Measurements from ENCODE around the gene WDR62. TPM values are rescaled to one million over a fixed set of nuclear protein-coding genes. Genes with fewer than 3 reads are reported as not detected.

The WDR62 gene
- total and polyA plus RNA-seq, 10 of the 15 experiments (the other 5 are each of a cell fraction or from before 2014, with no cell fraction given), result 0.08 to 20.6 (median 10.9) TPM

- TF ChIP-seq NR2C2 (IDR thresholded peaks at IDR 0.05; ENCODE audit: borderline replicate concordance, control insufficient read depth, insufficient read length, low read depth), result no peak
These were observed 47.7 kb upstream of the WDR62 start (continued) for GRCh38 chr19:36006955-36007354.

- no TSS peak for BruUV-seq (replicated peaks)
- SMC1A ChIA-PET (ENCODE audit: uncharacterized antibody, unreplicated experiment), result interaction anchor here (0.7 kb wide), 1 partner anchor 10 kb away, joined by 3 read pairs; no protein-coding TSS in a partner anchor
- TF ChIP-seq NR2C2 (IDR thresholded peaks at IDR 0.05; ENCODE audit: borderline replicate concordance, control insufficient read depth, insufficient read length, low read depth) (no peak), ETV6 (conservative IDR thresholded peaks at IDR 0.05 in 1 of 2, IDR thresholded peaks at IDR 0.05 in 1 of 2; ENCODE audit: borderline replicate concordance in 1 of 2, low read depth in 1 of 2) (no peak), BHLHE40 (IDR thresholded peaks at IDR 0.05; ENCODE audit: borderline replicate concordance in 1 of 2, low read depth in 2 of 2, low read length in 1 of 2) (no peak), STAT3 (IDR thresholded peaks at IDR 0.05; ENCODE audit: low read depth, low read length) (no peak), NR2F1 (conservative IDR thresholded peaks at IDR 0.05) (no peak), YY1 (IDR thresholded peaks at IDR 0.05; ENCODE audit: low read depth, low read length) (no peak)
These were observed 46.2 kb upstream of the WDR62 start, which contains the start of gene SYNE4 for GRCh38 chr19:36008336-36008978. Gene SYNE4, minus strand, starts transcription at chr19:36008813. Its CDS starts 132 bp downstream, at chr19:36008681.

More at GRCh38 chr19:36008336-36008978, 46.2 kb upstream of the WDR62 start, which contains the start of gene SYNE4:
- Histone ChIP-seq H3K9ac (ENCODE audit: control insufficient read depth, insufficient read depth, low read length) (no peak within 1 kb of the TSS; the same call in 1 of the 2 replicates), H4K20me1 (ENCODE audit: control insufficient read depth, insufficient read depth) (no peaks in the 10 kb centered on the region), H3K4me1 (ENCODE audit: control insufficient read depth, insufficient read depth, low read length) (no peaks in the 10 kb centered on the region; the same call in 1 of the 2 replicates), H3K79me2 (ENCODE audit: control insufficient read depth, insufficient read depth, low read length) (peaks cover 5% of the 10 kb centered on the region), H3K9me3 (replicated peaks; ENCODE audit: control insufficient read depth, insufficient read depth, low read length) (no peaks in the 10 kb centered on the region), H3K4me3 (peak within 1 kb of the TSS; percentile 47; the same call in 1 of the 2 replicates), H3K36me3 (ENCODE audit: control insufficient read depth in 2 of 2, insufficient read depth in 2 of 2, low read length in 1 of 2) (no peaks in the 10 kb centered on the region), H3K27ac (ENCODE audit: control insufficient read depth, insufficient read depth) (no peak within 1 kb of the TSS), H2AFZ (ENCODE audit: control insufficient read depth, low read depth, low read length) (no peak within 1 kb of the TSS), H3K27me3 (replicated peaks in 1 of 2; ENCODE audit: control insufficient read depth in 2 of 2, insufficient read depth in 2 of 2, low read length in 1 of 2) (no peaks in the 10 kb centered on the region), H3K4me2 (ENCODE audit: control insufficient read depth, insufficient read depth) (peak within 1 kb of the TSS; percentile 66; the same call in 1 of the 2 replicates)
- CTCF ChIA-PET, result interaction anchor here (1.7 kb wide), 1 partner anchor 11 kb away, joined by 6 read pairs; no protein-coding TSS in a partner anchor
- POLR2A ChIA-PET, result interaction anchor here (1.5 kb wide), 1 partner anchor 12 kb away, joined by 5 read pairs; no protein-coding TSS in a partner anchor
- ATAC-seq (no peak), FAIRE-seq (no peak), DNase-seq (ENCODE audit: low read depth, low spot score) (no peak)
- in situ Hi-C loops (cut with MboI), result no loop called here
- 90% methylated on average over 17 of the region's 19 CpGs for WGBS (ENCODE audit: insufficient coverage, insufficient replicate concordance, low lambda C conversion rate, missing lambda C conversion rate)
- RAD21 ChIA-PET (ENCODE audit: unreplicated experiment), result no interaction called here
- intact Hi-C loops (cut with micrococcal nuclease; ENCODE audit: unreplicated experiment), result no loop called here
